Measurements from ENCODE around the gene CEACAM21.

CEACAM21 gene

DNA sequence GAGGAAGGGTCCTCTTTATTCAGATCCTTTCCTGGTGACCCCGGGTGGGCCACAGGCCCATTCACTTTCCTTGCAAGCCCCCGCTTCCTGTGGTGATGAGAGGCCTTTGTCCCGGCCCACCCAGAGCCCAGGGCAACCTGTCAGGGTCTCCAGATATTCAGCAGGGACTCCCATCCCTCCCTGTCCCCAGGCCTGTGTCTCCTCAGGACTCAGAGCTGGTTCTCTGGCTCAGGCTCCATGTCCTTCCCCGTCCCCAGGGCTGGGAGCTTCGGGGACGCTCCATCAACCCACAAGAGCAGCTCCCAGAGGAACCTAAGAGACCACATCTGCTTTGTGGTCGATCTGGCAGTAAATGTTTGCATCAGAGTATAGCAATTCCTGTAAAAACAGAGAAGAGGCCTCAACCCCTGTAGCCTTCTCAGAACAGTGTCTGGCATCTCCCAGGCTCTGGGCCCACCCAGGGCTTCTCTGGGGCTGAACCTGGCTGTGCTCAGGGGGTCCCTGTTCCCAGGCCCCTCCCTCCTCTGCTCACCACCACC lies 43.1 kb downstream of the CEACAM21 start:
- Histone ChIP-seq H3K36me3 (ENCODE audit: insufficient read depth, low read length) (no peaks in the 10 kb centered on the region), H3K4me1 (ENCODE audit: control insufficient read depth, insufficient read depth, low read length, unreplicated experiment) (no peaks in the 10 kb centered on the region), H3K4me3 (ENCODE audit: low read depth, low read length) (no peak overlapping the region), H3K79me2 (ENCODE audit: control insufficient read depth, insufficient read depth, low read length, unreplicated experiment) (no peaks in the 10 kb centered on the region), H3K27me3 (ENCODE audit: insufficient read depth, low read length) (no peaks in the 10 kb centered on the region; the same call in 1 of the 2 replicates), H2AFZ (ENCODE audit: low read length, unreplicated experiment) (no peak overlapping the region), H3K27ac (ENCODE audit: low read depth, low read length) (no peak overlapping the region)

DNA sequence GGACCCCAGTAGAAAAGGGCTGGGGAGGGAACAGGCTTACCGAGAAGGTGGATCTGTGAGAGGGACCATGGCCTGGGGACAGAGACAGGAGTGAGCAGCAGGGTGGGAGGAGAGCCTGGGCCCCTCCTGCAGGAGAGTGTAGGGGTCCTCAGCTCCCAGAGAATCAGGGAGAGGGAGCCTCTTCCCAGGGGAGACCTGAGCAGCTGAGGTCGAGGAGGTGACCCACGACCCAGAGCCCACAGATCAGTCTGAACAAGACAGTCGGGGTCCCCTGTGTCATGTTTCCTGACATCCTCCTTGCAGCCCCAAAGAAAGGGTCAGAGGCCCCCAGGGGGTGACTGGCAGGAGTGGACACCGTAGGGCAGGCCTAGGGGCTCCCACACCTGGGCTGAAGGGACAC lies 44.2 kb downstream of the CEACAM21 start:
- Histone ChIP-seq H3K4me1 (ENCODE audit: control insufficient read depth, insufficient read depth, low read length, unreplicated experiment) (no peaks in the 10 kb centered on the region), H3K79me2 (ENCODE audit: control insufficient read depth, insufficient read depth, low read length, unreplicated experiment) (no peaks in the 10 kb centered on the region), H3K36me3 (ENCODE audit: insufficient read depth, low read length) (no peaks in the 10 kb centered on the region), H3K27ac (ENCODE audit: low read depth, low read length) (no peak overlapping the region), H3K4me3 (ENCODE audit: low read depth, low read length) (no peak overlapping the region), H3K27me3 (ENCODE audit: insufficient read depth, low read length) (peaks cover 3% of the 10 kb centered on the region), H2AFZ (ENCODE audit: low read length, unreplicated experiment) (no peak overlapping the region)

DNA sequence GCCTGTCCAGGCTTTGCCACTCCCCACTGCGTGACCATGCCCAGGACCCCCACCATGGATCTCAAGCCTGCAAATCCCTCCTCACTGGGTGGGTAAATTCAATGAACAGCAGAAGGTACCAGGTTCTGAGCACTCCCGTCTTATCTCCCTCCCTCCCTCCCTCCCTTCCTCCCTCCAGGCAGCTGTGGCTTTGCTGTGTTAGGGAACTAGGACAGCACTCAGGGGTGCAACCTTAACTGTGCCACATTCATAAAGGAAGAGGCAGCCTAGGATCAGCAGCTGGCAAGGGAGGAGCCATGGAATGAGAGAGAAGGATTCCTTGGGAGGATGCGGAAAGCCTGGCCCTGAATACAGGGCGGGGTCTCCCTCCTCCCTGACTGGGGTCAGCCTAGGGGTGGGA lies 45.3 kb downstream of the CEACAM21 start:
- Histone ChIP-seq H3K36me3 (ENCODE audit: insufficient read depth, low read length) (no peaks in the 10 kb centered on the region), H3K27me3 (ENCODE audit: insufficient read depth, low read length) (peaks cover 3% of the 10 kb centered on the region), H3K27ac (ENCODE audit: low read depth, low read length) (no peak overlapping the region), H3K4me3 (ENCODE audit: low read depth, low read length) (no peak overlapping the region), H3K79me2 (ENCODE audit: control insufficient read depth, insufficient read depth, low read length, unreplicated experiment) (no peaks in the 10 kb centered on the region), H2AFZ (ENCODE audit: low read length, unreplicated experiment) (no peak overlapping the region), H3K4me1 (ENCODE audit: control insufficient read depth, insufficient read depth, low read length, unreplicated experiment) (no peaks in the 10 kb centered on the region)

GRCh38 chr19:41621654-41622053 lies 45.7 kb downstream of the CEACAM21 start:
- no peaks in the 10 kb centered on the region for H3K36me3 ChIP-seq (ENCODE audit: insufficient read depth, low read length)
- H3K4me1 ChIP-seq (ENCODE audit: control insufficient read depth, insufficient read depth, low read length, unreplicated experiment): no peaks in the 10 kb centered on the region
- H3K79me2 ChIP-seq (ENCODE audit: control insufficient read depth, insufficient read depth, low read length, unreplicated experiment): no peaks in the 10 kb centered on the region
- no peak overlapping the region for H2AFZ ChIP-seq (ENCODE audit: low read length, unreplicated experiment)
- no peak overlapping the region for H3K4me3 ChIP-seq (ENCODE audit: low read depth, low read length)
- H3K27me3 ChIP-seq (ENCODE audit: insufficient read depth, low read length): peaks cover 3% of the 10 kb centered on the region
- H3K27ac ChIP-seq (ENCODE audit: low read depth, low read length): no peak overlapping the region

DNA sequence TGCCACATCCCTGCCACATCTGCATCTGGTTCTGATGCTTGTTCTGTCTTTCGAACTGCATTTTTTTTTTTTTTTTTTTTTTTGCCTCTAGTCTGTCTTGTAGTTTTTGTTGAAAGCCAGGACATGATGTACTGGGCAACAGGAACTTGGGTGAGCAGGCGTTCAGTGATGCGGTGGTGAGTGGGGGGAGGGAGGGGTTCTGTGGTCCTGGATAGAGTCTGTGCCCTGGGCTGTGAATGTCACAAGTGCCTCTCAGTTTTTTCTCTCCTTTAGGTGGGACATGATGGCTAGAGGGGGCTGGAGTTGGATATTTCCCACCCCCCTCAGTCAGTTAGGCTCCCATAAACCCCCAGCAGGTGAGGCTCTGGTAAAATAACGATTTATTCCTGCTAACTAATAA lies 47.4 kb downstream of the CEACAM21 start:
- peaks cover 3% of the 10 kb centered on the region for H3K27me3 ChIP-seq (ENCODE audit: insufficient read depth, low read length)
- no peaks in the 10 kb centered on the region for H3K4me1 ChIP-seq (ENCODE audit: control insufficient read depth, insufficient read depth, low read length, unreplicated experiment)
- H2AFZ ChIP-seq (ENCODE audit: low read length, unreplicated experiment): no peak overlapping the region
- no peaks in the 10 kb centered on the region for H3K79me2 ChIP-seq (ENCODE audit: control insufficient read depth, insufficient read depth, low read length, unreplicated experiment)
- H3K27ac ChIP-seq (ENCODE audit: low read depth, low read length): no peak overlapping the region
- no peak overlapping the region for H3K4me3 ChIP-seq (ENCODE audit: low read depth, low read length)
- H3K36me3 ChIP-seq (ENCODE audit: insufficient read depth, low read length): no peaks in the 10 kb centered on the region

DNA sequence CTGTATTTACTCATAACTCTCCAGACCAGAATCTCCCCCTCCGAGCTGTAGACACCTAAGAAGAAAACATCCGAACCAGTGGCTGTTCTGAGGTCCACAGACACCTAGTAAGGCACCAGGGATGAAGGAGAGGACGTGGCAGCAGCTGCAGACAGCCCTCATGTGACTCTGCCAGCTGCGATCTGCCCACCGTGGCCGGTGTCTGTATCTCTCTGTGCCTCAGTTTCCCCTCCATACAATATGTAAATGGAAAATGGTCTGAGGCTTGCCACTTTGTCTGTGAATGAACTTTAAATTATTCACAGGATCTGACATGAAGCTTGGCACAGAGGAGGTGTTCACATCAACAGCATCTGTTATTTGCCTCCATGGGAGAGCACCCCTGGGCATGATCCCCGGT lies 48.5 kb downstream of the CEACAM21 start:
- Histone ChIP-seq H3K36me3 (ENCODE audit: insufficient read depth, low read length) (no peaks in the 10 kb centered on the region), H2AFZ (ENCODE audit: low read length, unreplicated experiment) (no peak overlapping the region), H3K27me3 (ENCODE audit: insufficient read depth, low read length) (peaks cover 13% of the 10 kb centered on the region), H3K27ac (ENCODE audit: low read depth, low read length) (no peak overlapping the region), H3K4me3 (ENCODE audit: low read depth, low read length) (no peak overlapping the region), H3K4me1 (ENCODE audit: control insufficient read depth, insufficient read depth, low read length, unreplicated experiment) (no peaks in the 10 kb centered on the region), H3K79me2 (ENCODE audit: control insufficient read depth, insufficient read depth, low read length, unreplicated experiment) (no peaks in the 10 kb centered on the region)

GRCh38 chr19:41624937-41625336 lies 49.0 kb downstream of the CEACAM21 start:
- Histone ChIP-seq H3K4me1 (ENCODE audit: control insufficient read depth, insufficient read depth, low read length, unreplicated experiment) (no peaks in the 10 kb centered on the region), H3K27ac (ENCODE audit: low read depth, low read length) (no peak overlapping the region), H2AFZ (ENCODE audit: low read length, unreplicated experiment) (no peak overlapping the region), H3K79me2 (ENCODE audit: control insufficient read depth, insufficient read depth, low read length, unreplicated experiment) (no peaks in the 10 kb centered on the region), H3K4me3 (ENCODE audit: low read depth, low read length) (no peak overlapping the region), H3K27me3 (ENCODE audit: insufficient read depth, low read length) (peaks cover 13% of the 10 kb centered on the region), H3K36me3 (ENCODE audit: insufficient read depth, low read length) (no peaks in the 10 kb centered on the region)

DNA sequence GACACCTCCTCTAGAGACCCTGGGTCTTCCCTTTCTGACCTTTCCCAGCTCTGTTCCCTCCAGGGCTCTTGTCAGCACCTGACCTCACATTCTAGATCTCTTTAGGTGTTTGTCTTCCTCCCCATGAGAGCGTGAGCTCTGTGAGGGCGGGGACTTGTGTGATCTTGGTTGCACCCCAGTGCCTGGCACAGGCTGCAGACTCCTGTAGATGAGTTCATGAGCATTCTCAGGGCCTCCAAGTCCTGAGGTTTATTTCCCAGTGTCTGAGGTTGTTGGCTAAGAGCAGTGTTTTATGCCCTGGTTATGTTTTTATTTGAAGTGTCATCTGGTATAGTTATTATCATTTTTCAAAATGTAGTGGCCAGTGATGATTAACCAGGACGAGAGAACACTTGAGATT lies 50.3 kb downstream of the CEACAM21 start:
- no peaks in the 10 kb centered on the region for H3K4me1 ChIP-seq (ENCODE audit: control insufficient read depth, insufficient read depth, low read length, unreplicated experiment)
- no peak overlapping the region for H3K4me3 ChIP-seq (ENCODE audit: low read depth, low read length)
- H2AFZ ChIP-seq (ENCODE audit: low read length, unreplicated experiment): no peak overlapping the region
- peaks cover 13% of the 10 kb centered on the region for H3K27me3 ChIP-seq (ENCODE audit: insufficient read depth, low read length)
- no peaks in the 10 kb centered on the region for H3K36me3 ChIP-seq (ENCODE audit: insufficient read depth, low read length)
- H3K79me2 ChIP-seq (ENCODE audit: control insufficient read depth, insufficient read depth, low read length, unreplicated experiment): no peaks in the 10 kb centered on the region
- no peak overlapping the region for H3K27ac ChIP-seq (ENCODE audit: low read depth, low read length)

DNA sequence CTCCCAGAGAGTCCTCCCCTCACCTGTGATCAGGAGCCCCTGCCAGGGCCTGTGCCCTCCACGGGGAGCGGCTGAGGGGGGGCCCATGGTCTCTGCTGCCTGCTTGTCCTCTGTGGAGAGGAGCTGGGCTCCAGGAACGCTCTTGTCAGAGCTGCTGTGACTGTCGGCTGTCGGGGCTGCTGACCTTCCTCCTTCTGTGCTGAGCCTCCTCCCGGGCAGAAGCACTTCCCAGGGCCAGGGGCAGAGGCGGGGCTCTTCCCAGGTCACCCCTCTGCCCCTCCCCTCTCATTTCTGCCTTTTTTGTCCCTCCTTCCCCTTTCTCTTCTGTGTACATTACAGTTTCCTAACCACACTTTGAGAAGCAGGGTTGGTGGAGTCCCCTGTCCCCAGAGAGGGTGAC lies 50.9 kb downstream of the CEACAM21 start, which contains the start of gene CEACAM4:
TSS of gene CEACAM4 (minus strand) at position 198 of the 400 bp plus-strand sequence. CDS start at position 87, 111 bp downstream.
- no peaks in the 10 kb centered on the region for H3K36me3 ChIP-seq (ENCODE audit: insufficient read depth, low read length)
- H3K4me1 ChIP-seq (ENCODE audit: control insufficient read depth, insufficient read depth, low read length, unreplicated experiment): no peaks in the 10 kb centered on the region
- H2AFZ ChIP-seq (ENCODE audit: low read length, unreplicated experiment): no peak within 1 kb of the TSS
- H3K27me3 ChIP-seq (ENCODE audit: insufficient read depth, low read length): peaks cover 13% of the 10 kb centered on the region
- H3K27ac ChIP-seq (ENCODE audit: low read depth, low read length): no peak within 1 kb of the TSS
- no peak within 1 kb of the TSS for H3K4me3 ChIP-seq (ENCODE audit: low read depth, low read length)
- H3K79me2 ChIP-seq (ENCODE audit: control insufficient read depth, insufficient read depth, low read length, unreplicated experiment): no peaks in the 10 kb centered on the region

GRCh38 chr19:41627966-41628675 lies 52.2 kb downstream of the CEACAM21 start:
- no peaks in the 10 kb centered on the region for H3K79me2 ChIP-seq (ENCODE audit: control insufficient read depth, insufficient read depth, low read length, unreplicated experiment)
- H3K27me3 ChIP-seq (ENCODE audit: insufficient read depth, low read length): peaks cover 13% of the 10 kb centered on the region
- H3K36me3 ChIP-seq (ENCODE audit: insufficient read depth, low read length): no peaks in the 10 kb centered on the region
- H3K4me1 ChIP-seq (ENCODE audit: control insufficient read depth, insufficient read depth, low read length, unreplicated experiment): no peaks in the 10 kb centered on the region
- no peak overlapping the region for H2AFZ ChIP-seq (ENCODE audit: low read length, unreplicated experiment)
- no peak overlapping the region for H3K4me3 ChIP-seq (ENCODE audit: low read depth, low read length)
- H3K27ac ChIP-seq (ENCODE audit: low read depth, low read length): no peak overlapping the region

All from ACC112 (cell line).